H1 (cell line): ENCODE data around the gene LHX8. TPM values are rescaled to one million over a fixed set of nuclear protein-coding genes. Genes with fewer than 3 reads are reported as not detected.

Experiments used
- CTCF ChIA-PET: fragments of 300-600 bp; sonication (Branson Sonifier 250); formaldehyde crosslinking; loops from one replicate; lab custom pipeline; 2021; ENCODE audit not compliant: partially characterized antibody; lab: Charles Lee
- POLR2A ChIA-PET: fragments of 300-600 bp; sonication (Branson Sonifier 250); formaldehyde crosslinking; loops from one replicate; lab custom pipeline; 2021; ENCODE audit warnings: inconsistent platforms; ENCODE audit not compliant: partially characterized antibody; lab: Charles Lee
- DNase-seq, 2 experiments: peaks; one replicate each; pipeline versions ENCODE4 v3.0.0 to v3.0.0-alpha.2; 2010 to 2022; ENCODE audit warnings: low spot score in 2 of 2, low read depth in 1 of 2, mixed read lengths in 1 of 2
- FAIRE-seq: peaks from 2 replicates; lab custom pipeline; 2011; peaks lifted over from hg19 to GRCh38; lab: Jason Lieb, UNC
- H2AFZ ChIP-seq: 2 replicates; pipeline ENCODE4 v1.8.1; 2012; ENCODE audit warnings: low read length, inconsistent platforms
- H2AK5ac ChIP-seq: 2 replicates; pipeline ENCODE4 v1.6.1; 2013; ENCODE audit warnings: low read depth, low read length
- H2BK120ac ChIP-seq: replicated peaks from 2 replicates; pipeline ENCODE3; 2013; ENCODE audit warnings: low read depth, low read length, inconsistent platforms
- H2BK12ac ChIP-seq: 2 replicates; pipeline ENCODE4 v1.6.1; 2013; ENCODE audit warnings: low read depth, low read length
- H2BK15ac ChIP-seq: 2 replicates; pipeline ENCODE4 v1.6.1; 2013; ENCODE audit warnings: low read length
- H2BK20ac ChIP-seq: 2 replicates; pipeline ENCODE4 v1.6.1; 2013; ENCODE audit warnings: low read length
- H2BK5ac ChIP-seq: 2 replicates; pipeline ENCODE4 v1.6.1; 2013; ENCODE audit warnings: low read depth, low read length
- H3K14ac ChIP-seq: 2 replicates; pipeline ENCODE4 v1.6.1; 2013; ENCODE audit warnings: inconsistent platforms; ENCODE audit not compliant: insufficient read length
- H3K18ac ChIP-seq: 2 replicates; pipeline ENCODE4 v1.6.1; 2013; ENCODE audit warnings: low read length; ENCODE audit errors: extremely low read depth
- H3K23ac ChIP-seq: 2 replicates; pipeline ENCODE4 v1.6.1; 2013; ENCODE audit warnings: inconsistent platforms; ENCODE audit not compliant: insufficient read length
- H3K23me2 ChIP-seq: 2 replicates; pipeline ENCODE4 v1.6.1; 2013; ENCODE audit warnings: low read depth, low read length
- H3K27ac ChIP-seq: 2 replicates; pipeline ENCODE4 v1.6.1; 2011; ENCODE audit warnings: low read depth, low read length, inconsistent platforms
- H3K27me3 ChIP-seq, 4 experiments: replicated peaks in 1 of 4; 1 replicate in 1 of 4; 2 replicates in 3 of 4; pipeline versions ENCODE4 v1.6.1 to v1.8.1; 2011 to 2013; ENCODE audit warnings: low read length in 3 of 4, mild to moderate bottlenecking in 3 of 4, inconsistent platforms in 2 of 4, mixed read lengths in 2 of 4, moderate library complexity in 1 of 4; ENCODE audit not compliant: control insufficient read depth in 3 of 4, insufficient read depth in 3 of 4; ENCODE audit errors: extremely low read depth in 1 of 4
- H3K36me3 ChIP-seq, 4 experiments: 2 replicates each; pipeline versions ENCODE4 v1.6.1 to v1.8.1; 2011 to 2013; ENCODE audit warnings: mild to moderate bottlenecking in 4 of 4, low read length in 3 of 4, moderate library complexity in 2 of 4, control low read depth in 1 of 4, inconsistent platforms in 1 of 4; ENCODE audit not compliant: insufficient read depth in 4 of 4, control insufficient read depth in 2 of 4
- H3K4ac ChIP-seq: replicated peaks from 2 replicates; pipeline ENCODE3; 2013; ENCODE audit warnings: low read length, low read depth, mixed read lengths, inconsistent platforms; ENCODE audit not compliant: insufficient read length
- H3K4me1 ChIP-seq, 4 experiments: replicated peaks in 1 of 4; 1 replicate in 1 of 4; 2 replicates in 3 of 4; pipeline versions ENCODE4 v1.6.1 to v1.8.1; 2011 to 2013; ENCODE audit warnings: low read length in 3 of 4, inconsistent platforms in 2 of 4, mixed read lengths in 1 of 4; ENCODE audit not compliant: insufficient read depth in 4 of 4, control insufficient read depth in 3 of 4
- H3K4me2 ChIP-seq, 2 experiments: 2 replicates each; pipeline versions ENCODE4 v1.6.1 to v1.8.1; 2011 to 2013; ENCODE audit warnings: low read depth in 2 of 2, low read length in 2 of 2, control low read depth in 1 of 2, inconsistent platforms in 1 of 2, mild to moderate bottlenecking in 1 of 2; ENCODE audit not compliant: insufficient read depth in 1 of 2
- H3K4me3 ChIP-seq, 4 experiments: fragments of 200-600, 300-600 bp in 1 of 4; sonication (generic), shearing (Covaris generic), sonication (Bioruptor Twin) in 1 of 4; 2 replicates each; pipeline versions ENCODE4 v1.5.1 to v1.8.1; 2011 to 2016; ENCODE audit warnings: low read length in 4 of 4, low read depth in 3 of 4, control low read depth in 2 of 4, inconsistent platforms in 2 of 4, mild to moderate bottlenecking in 2 of 4, mixed read lengths in 1 of 4, moderate library complexity in 1 of 4; ENCODE audit not compliant: insufficient read depth in 2 of 4; ENCODE audit errors: extremely low read depth in 1 of 4
- H3K56ac ChIP-seq: replicated peaks from 2 replicates; pipeline ENCODE3; 2013; ENCODE audit warnings: low read depth, mild to moderate bottlenecking, mixed read lengths, low read length, inconsistent platforms; ENCODE audit not compliant: insufficient read length
- H3K79me1 ChIP-seq: 2 replicates; pipeline ENCODE4 v1.6.1; 2013; ENCODE audit warnings: low read depth, low read length, control low read depth
- H3K79me2 ChIP-seq, 2 experiments: 2 replicates each; pipeline versions ENCODE4 v1.6.1 to v1.8.1; 2012 to 2013; ENCODE audit warnings: low read length in 2 of 2, mild to moderate bottlenecking in 2 of 2, inconsistent platforms in 1 of 2; ENCODE audit not compliant: insufficient read depth in 2 of 2, control insufficient read depth in 1 of 2
- H3K9ac ChIP-seq, 4 experiments: replicated peaks in 1 of 4; 1 replicate in 1 of 4; 2 replicates in 3 of 4; pipeline versions ENCODE4 v1.6.1 to v1.8.1; 2011 to 2013; ENCODE audit warnings: low read depth in 3 of 4, low read length in 3 of 4, control low read depth in 2 of 4, mild to moderate bottlenecking in 2 of 4, moderate library complexity in 2 of 4, inconsistent platforms in 1 of 4; ENCODE audit errors: extremely low read depth in 1 of 4
- H3K9me3 ChIP-seq, 2 experiments: 2 replicates each; pipeline versions ENCODE4 v1.6.1 to v1.8.1; 2012 to 2013; ENCODE audit warnings: mild to moderate bottlenecking in 2 of 2, moderate library complexity in 2 of 2, control low read depth in 1 of 2, inconsistent platforms in 1 of 2, low read depth in 1 of 2, low read length in 1 of 2, mixed read lengths in 1 of 2; ENCODE audit not compliant: insufficient read depth in 2 of 2
- H4K20me1 ChIP-seq, 2 experiments: replicated peaks in 1 of 2; 2 replicates each; pipeline versions ENCODE3 to v1.8.1; 2011 to 2013; ENCODE audit warnings: inconsistent platforms in 2 of 2, low read length in 2 of 2, mild to moderate bottlenecking in 1 of 2; ENCODE audit not compliant: insufficient read depth in 2 of 2, control insufficient read depth in 1 of 2
- H4K5ac ChIP-seq: 2 replicates; pipeline ENCODE4 v1.6.1; 2013; ENCODE audit warnings: low read length, low read depth, mixed read lengths, inconsistent platforms; ENCODE audit not compliant: insufficient read length
- H4K8ac ChIP-seq: 2 replicates; pipeline ENCODE4 v1.8.0; 2013; ENCODE audit warnings: mild to moderate bottlenecking, moderate library complexity, low read length, inconsistent platforms; ENCODE audit not compliant: insufficient read depth; ENCODE audit errors: extremely low read depth
- H4K91ac ChIP-seq: replicated peaks from 2 replicates; pipeline ENCODE3; 2013; ENCODE audit warnings: low read length, mixed read lengths, inconsistent platforms; ENCODE audit not compliant: insufficient read length
- BCL11A ChIP-seq, 2 experiments: IDR thresholded peaks; one replicate each; pipeline ENCODE4 v1.6.1; 2011; ENCODE audit warnings: low read depth in 2 of 2, low read length in 2 of 2, mild to moderate bottlenecking in 2 of 2
- CBX8 ChIP-seq: fragments of 300-800, 300-1000 bp; sonication (generic); IDR thresholded peaks from 2 replicates; pipeline ENCODE4 v1.7.1; 2016; ENCODE audit warnings: low read depth, low read length, borderline replicate concordance
- CEBPB ChIP-seq: IDR thresholded peaks from 2 replicates; pipeline ENCODE4 v1.6.1; 2012; ENCODE audit warnings: low read depth, low read length
- RXRA ChIP-seq: IDR thresholded peaks from 2 replicates; pipeline ENCODE4 v1.6.1; 2011; ENCODE audit warnings: low read depth, mild to moderate bottlenecking, low read length, moderate library complexity; ENCODE audit not compliant: insufficient read depth
- WGBS, 2 experiments: shearing (Covaris generic) in 1 of 2; methylation state at CpG; one replicate each; pipeline versions ENCODE4 v1.1.6 to v1.1.7; 2013 to 2015; ENCODE audit warnings: low lambda C conversion rate in 2 of 2, mixed read lengths in 2 of 2, inconsistent platforms in 1 of 2, low coverage in 1 of 2, missing lambda C conversion rate in 1 of 2; ENCODE audit not compliant: insufficient replicate concordance in 2 of 2, insufficient coverage in 1 of 2, insufficient read length in 1 of 2; ENCODE audit errors: extremely low coverage in 1 of 2, missing lambda C conversion rate in 1 of 2; 5-methylcytosine and 5-hydroxymethylcytosine counted together
- polyA plus RNA-seq, 7 experiments: library from polyadenylated mRNA; depleted of rRNA in 3 of 7; stranded (reverse) in 5 of 7; unstranded in 2 of 7; fragments of >200 nt in 5 of 7; fragments of 200-250 nt in 2 of 7; gene quantifications; 1 replicate in 5 of 7; 2 replicates in 1 of 7; 4 replicates in 1 of 7; pipeline versions ENCODE4 v1.2.1 to v1.2.3, GENCODE V29; 2011 to 2013; ENCODE audit warnings: missing spikeins in 2 of 7, mixed read lengths in 2 of 7
- total RNA-seq: library from RNA; stranded (reverse); fragmentation: NEBNext Ultra II Directional; extraction: Animal tissue kit (Norgen Biotek cat#: 25700); gene quantifications from 2 replicates; pipeline ENCODE4 v1.2.1, GENCODE V29; 2021

LHX8 gene
- total and polyA plus RNA-seq, 2 of the 8 experiments (the other 6 are each of a cell fraction or from before 2014, with no cell fraction given) = 0.50 to 1.2 TPM

GRCh38 chr1:75170981-75171380 lies 36.8 kb downstream of the LHX8 start:
- no peak overlapping the region for H3K27ac ChIP-seq
- no peaks in the 10 kb centered on the region for H3K9me3 ChIP-seq
- no peak overlapping the region for H2AFZ ChIP-seq
- no peak overlapping the region for H3K23ac ChIP-seq
- H3K18ac ChIP-seq = no peak overlapping the region
- no peak overlapping the region for H3K14ac ChIP-seq
- H3K4me2 ChIP-seq = no peak overlapping the region
- DNase-seq (no peak), FAIRE-seq (no peak)
- H3K9ac ChIP-seq = no peak overlapping the region
- 94% methylated on average over 2 of the region's 2 CpGs; no CpG with 5 or more reads in 1 of the 2 experiments for WGBS, 2 experiments
- H3K36me3 ChIP-seq = no peaks in the 10 kb centered on the region
- no peak overlapping the region for H2BK20ac ChIP-seq
- no peak overlapping the region for H2BK120ac ChIP-seq
- H3K56ac ChIP-seq = no peak overlapping the region
- H2AK5ac ChIP-seq = no peak overlapping the region
- H3K27me3 ChIP-seq = no peaks in the 10 kb centered on the region
- no peaks in the 10 kb centered on the region for H3K79me2 ChIP-seq
- POLR2A ChIA-PET = no interaction called here
- no peaks in the 10 kb centered on the region for H3K4me1 ChIP-seq
- no peak overlapping the region for H2BK15ac ChIP-seq
- no peaks in the 10 kb centered on the region; the same call in 1 of the 2 replicates for H3K23me2 ChIP-seq
- H4K8ac ChIP-seq = no peak overlapping the region
- no peaks in the 10 kb centered on the region for H4K20me1 ChIP-seq
- CTCF ChIA-PET = interaction anchor here (1.5 to 5.5 kb wide), 2 partner anchors 16 to 118 kb away, joined by 3 to 21 read pairs; no protein-coding TSS in a partner anchor
- no peak overlapping the region for H3K4me3 ChIP-seq
- no peak overlapping the region for H3K4ac ChIP-seq
- no peaks in the 10 kb centered on the region for H3K79me1 ChIP-seq
- H4K91ac ChIP-seq = no peak overlapping the region
- no peak overlapping the region for H2BK5ac ChIP-seq
- H2BK12ac ChIP-seq = no peak overlapping the region
- no peak overlapping the region for H4K5ac ChIP-seq
- TF ChIP-seq CBX8 (no peak), BCL11A (IDR thresholded peaks at IDR 0.05; ENCODE audit: low read depth in 2 of 2, low read length in 2 of 2) (no peak), CEBPB (no peak), RXRA (no peak)
